SK-N-MC (cell line): ENCODE results near the gene POLR3A.

Source experiments
- EZH2 ChIP-seq: fragments of 200-600 bp; sonication (generic); IDR thresholded peaks from one replicate; pipeline ENCODE4 v1.6.1; 2017; ENCODE audit warnings: antibody characterized with exemption
- POLR2AphosphoS5 ChIP-seq: IDR thresholded peaks from 2 replicates; pipeline ENCODE4 v1.6.1; 2012; ENCODE audit warnings: mild to moderate bottlenecking, low read depth, low read length, borderline replicate concordance

DNA sequence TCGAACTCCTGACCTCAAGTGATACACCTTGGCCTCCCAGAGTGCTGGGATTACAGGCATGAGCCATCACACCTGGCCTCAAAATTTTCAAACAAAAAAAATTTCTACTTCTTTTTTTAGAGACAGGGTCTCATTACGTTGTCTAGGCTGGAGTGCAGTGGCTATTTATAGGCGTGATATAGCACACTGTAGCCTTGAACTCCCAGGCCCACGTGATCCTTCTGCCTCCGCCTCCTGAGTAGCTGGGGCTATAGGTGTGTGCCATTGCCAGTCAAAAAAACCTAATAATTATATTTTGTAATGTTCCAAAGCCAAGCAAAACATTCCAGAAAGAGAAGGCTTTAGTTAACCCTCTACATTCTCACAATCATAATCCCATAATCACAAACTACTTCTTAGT lies 13.8 kb downstream of the POLR3A start:
- TF ChIP-seq EZH2: no peak
- TF ChIP-seq POLR2AphosphoS5: no peak
